GM23248 (cell line): ENCODE measurements around the gene DPH1. TPM values are rescaled to one million over a fixed set of nuclear protein-coding genes. Genes with fewer than 3 reads are reported as not detected.

Experiments
- DNase-seq: peaks from one replicate; pipeline ENCODE4 v3.0.0-alpha.2; 2015
- H2AFZ ChIP-seq: fragments of 200-600 bp; sonication (generic); 2 replicates; pipeline ENCODE4 v1.6.1; 2016; ENCODE audit warnings: antibody characterized with exemption
- H3F3A ChIP-seq: fragments of 200-600 bp; sonication (generic); 2 replicates; pipeline ENCODE4 v1.6.1; 2016; ENCODE audit warnings: mild to moderate bottlenecking, antibody characterized with exemption, mixed run types; ENCODE audit not compliant: insufficient read depth
- H3K27ac ChIP-seq: fragments of 200-600 bp; sonication (generic); 2 replicates; pipeline ENCODE4 v1.5.1; 2016; ENCODE audit warnings: mild to moderate bottlenecking
- H3K27me3 ChIP-seq: fragments of 200-600 bp; sonication (generic); replicated peaks from 2 replicates; pipeline ENCODE4 v1.6.1; 2016; ENCODE audit warnings: mild to moderate bottlenecking; ENCODE audit not compliant: insufficient read depth
- H3K36me3 ChIP-seq: fragments of 200-600 bp; sonication (generic); 2 replicates; pipeline ENCODE4 v1.6.1; 2016; ENCODE audit warnings: low read depth, mild to moderate bottlenecking
- H3K4me1 ChIP-seq: fragments of 200-600 bp; sonication (generic); 2 replicates; pipeline ENCODE4 v1.6.1; 2016; ENCODE audit warnings: mild to moderate bottlenecking; ENCODE audit not compliant: insufficient read depth
- H3K4me2 ChIP-seq: fragments of 200-600 bp; sonication (generic); one replicate; pipeline ENCODE4 v1.6.1; 2016; ENCODE audit warnings: mild to moderate bottlenecking; ENCODE audit not compliant: unreplicated experiment
- H3K4me3 ChIP-seq: fragments of 200-600 bp; sonication (generic); 2 replicates; pipeline ENCODE4 v1.5.1; 2016; ENCODE audit warnings: mild to moderate bottlenecking
- H3K79me2 ChIP-seq: fragments of 200-600 bp; sonication (generic); 2 replicates; pipeline ENCODE4 v1.6.1; 2016; ENCODE audit warnings: mild to moderate bottlenecking; ENCODE audit not compliant: insufficient read depth
- H3K9ac ChIP-seq: fragments of 200-600 bp; sonication (generic); 2 replicates; pipeline ENCODE4 v1.6.1; 2016; ENCODE audit warnings: mild to moderate bottlenecking
- H3K9me2 ChIP-seq: fragments of 200-600 bp; sonication (generic); 2 replicates; pipeline ENCODE4 v1.6.1; 2016; ENCODE audit warnings: mixed run types, mild to moderate bottlenecking, moderate library complexity; ENCODE audit not compliant: insufficient read depth
- H3K9me3 ChIP-seq: fragments of 200-600 bp; sonication (generic); one replicate; pipeline ENCODE4 v1.6.1; 2017; ENCODE audit warnings: low read depth
- H4K20me1 ChIP-seq: fragments of 200-600 bp; sonication (generic); 2 replicates; pipeline ENCODE4 v1.6.0; 2016; ENCODE audit not compliant: insufficient read depth
- EZH2 ChIP-seq: fragments of 200-600 bp; sonication (generic); IDR thresholded peaks from 2 replicates; pipeline ENCODE4 v1.6.1; 2018; ENCODE audit warnings: antibody characterized with exemption, mild to moderate bottlenecking; ENCODE audit not compliant: insufficient read depth, poor library complexity, severe bottlenecking
- EZH2phosphoT487 ChIP-seq: fragments of 200-600 bp; sonication (generic); IDR thresholded peaks from 2 replicates; pipeline ENCODE4 v1.6.1; 2018; ENCODE audit warnings: antibody characterized with exemption, moderate library complexity, mild to moderate bottlenecking, low read depth; ENCODE audit not compliant: insufficient read depth
- WGBS, 2 experiments: methylation state at CpG; one replicate each; pipeline ENCODE4 v1.1.6; 2015 to 2017; ENCODE audit warnings: low lambda C conversion rate in 2 of 2, low coverage in 1 of 2; ENCODE audit errors: missing lambda C conversion rate in 2 of 2; 5-methylcytosine and 5-hydroxymethylcytosine counted together
- in situ Hi-C: fragments of 300-500 bp; cut with MboI; formaldehyde crosslinking; loops from 2 replicates; pipeline ENCODE4 v1.15.0; 2020
- polyA plus RNA-seq: library from polyadenylated mRNA; unstranded; fragments of >200 nt; fragmentation: Nextera tagmentation; extraction: Ambion mirVana; gene quantifications from 2 replicates; pipeline ENCODE4 v1.2.1, GENCODE V29; 2016
- total RNA-seq: library from RNA; depleted of rRNA; stranded (reverse); fragments of >200 nt; shearing (Covaris generic); gene quantifications from 2 replicates; pipeline ENCODE4 v1.2.3, GENCODE V29; 2014

Gene DPH1
- total and polyA plus RNA-seq, 2 experiments from 2014 or later, result 41.2 to 58.1 TPM

DNA sequence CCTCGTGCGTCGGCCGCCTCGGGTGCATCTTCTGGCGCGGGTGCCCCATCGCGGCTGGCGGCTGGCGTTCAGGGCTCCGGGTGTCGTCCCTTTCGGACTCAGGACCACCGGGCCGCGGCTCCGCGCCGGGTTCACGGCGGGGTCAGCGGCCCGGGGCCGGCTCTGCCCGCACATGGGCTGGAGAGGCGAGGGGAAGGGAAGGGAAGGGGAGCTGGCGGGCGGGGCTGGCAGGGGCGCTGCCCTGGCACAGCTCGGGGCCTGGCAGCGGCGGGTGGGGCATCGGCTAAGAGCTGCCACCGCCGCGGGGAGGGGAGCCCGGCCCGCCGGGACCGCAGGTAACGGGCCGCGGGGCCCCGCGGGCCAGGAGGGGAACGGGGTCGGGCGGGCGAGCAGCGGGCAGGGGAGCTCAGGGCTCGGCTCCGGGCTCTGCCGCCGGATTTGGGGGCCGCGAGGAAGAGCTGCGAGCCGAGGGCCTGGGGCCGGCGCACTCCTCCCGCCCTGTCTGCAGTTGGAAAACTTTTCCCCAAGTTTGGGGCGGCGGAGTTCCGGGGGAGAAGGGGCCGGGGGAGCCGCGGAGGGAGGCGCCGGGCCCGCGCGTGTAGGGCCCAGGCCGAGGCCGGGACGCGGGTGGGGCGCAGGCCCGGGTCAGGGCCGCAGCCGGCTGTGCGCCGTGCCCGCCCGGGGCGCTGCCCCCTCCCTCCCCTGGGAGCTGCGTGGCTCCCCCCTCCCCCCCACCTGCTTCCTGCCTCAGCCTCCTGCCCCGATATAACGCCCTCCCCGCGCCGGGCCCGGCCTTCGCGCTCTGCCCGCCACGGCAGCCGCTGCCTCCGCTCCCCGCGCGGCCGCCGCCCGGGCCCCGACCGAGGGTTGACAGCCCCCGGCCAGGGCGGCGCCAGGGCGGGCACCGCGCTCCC, 25.6 kb downstream of the DPH1 start:
- H3K36me3 ChIP-seq, result no peaks in the 10 kb centered on the region; the same call in 1 of the 2 replicates
- peak overlapping the region; percentile 91 for H3K9ac ChIP-seq
- in situ Hi-C loops, result no loop called here
- peaks cover 37% of the 10 kb centered on the region for H3K79me2 ChIP-seq
- no peaks in the 10 kb centered on the region for H3K27me3 ChIP-seq
- H3K9me2 ChIP-seq, result no peaks in the 10 kb centered on the region
- no peak overlapping the region for H2AFZ ChIP-seq
- WGBS, 2 experiments, result 1% methylated on average over 31 to 79 of the region's 113 CpGs
- no peak for TF ChIP-seq EZH2phosphoT487
- no peak for TF ChIP-seq EZH2
- H3K4me3 ChIP-seq, result peak overlapping the region; percentile 79
- no peaks in the 10 kb centered on the region for H3K4me1 ChIP-seq
- no peaks in the 10 kb centered on the region; the same call in 1 of the 2 replicates for H3F3A ChIP-seq
- H3K4me2 ChIP-seq, result peak overlapping the region; percentile 86
- no peaks in the 10 kb centered on the region for H3K9me3 ChIP-seq
- H3K27ac ChIP-seq, result peak overlapping the region; percentile 81
- peak; percentile 71 for DNase-seq
- H4K20me1 ChIP-seq, result no peaks in the 10 kb centered on the region

DNA sequence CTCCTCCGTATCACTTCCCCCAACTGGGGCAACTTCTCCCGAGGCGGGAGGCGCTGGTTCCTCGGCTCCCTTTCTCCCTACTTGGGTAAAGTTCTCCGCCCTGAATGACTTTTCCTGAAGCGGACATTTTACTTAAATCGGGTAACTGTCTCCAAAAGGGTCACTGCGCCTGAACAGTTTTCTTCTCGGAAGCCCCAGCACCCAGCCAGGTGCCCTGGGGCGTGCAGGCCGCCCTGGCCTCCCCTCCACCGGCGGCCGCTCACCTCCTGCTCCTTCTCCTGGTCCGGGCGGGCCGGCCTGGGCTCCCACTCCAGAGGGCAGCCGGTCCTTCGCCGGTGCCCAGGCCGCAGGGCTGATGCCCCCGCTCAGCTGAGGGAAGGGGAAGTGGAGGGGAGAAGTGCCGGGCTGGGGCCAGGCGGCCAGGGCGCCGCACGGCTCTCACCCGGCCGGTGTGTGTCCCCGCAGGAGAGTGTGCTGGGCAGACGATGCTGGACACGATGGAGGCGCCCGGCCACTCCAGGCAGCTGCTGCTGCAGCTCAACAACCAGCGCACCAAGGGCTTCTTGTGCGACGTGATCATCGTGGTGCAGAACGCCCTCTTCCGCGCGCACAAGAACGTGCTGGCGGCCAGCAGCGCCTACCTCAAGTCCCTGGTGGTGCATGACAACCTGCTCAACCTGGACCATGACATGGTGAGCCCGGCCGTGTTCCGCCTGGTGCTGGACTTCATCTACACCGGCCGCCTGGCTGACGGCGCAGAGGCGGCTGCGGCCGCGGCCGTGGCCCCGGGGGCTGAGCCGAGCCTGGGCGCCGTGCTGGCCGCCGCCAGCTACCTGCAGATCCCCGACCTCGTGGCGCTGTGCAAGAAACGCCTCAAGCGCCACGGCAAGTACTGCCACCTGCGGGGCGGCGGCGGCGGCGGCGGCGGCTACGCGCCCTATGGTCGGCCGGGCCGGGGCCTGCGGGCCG, 26.5 kb downstream of the DPH1 start:
- no peaks in the 10 kb centered on the region for H3K4me1 ChIP-seq
- H3K9ac ChIP-seq, result peak overlapping the region; percentile 91
- TF ChIP-seq EZH2phosphoT487 (no peak), EZH2 (no peak)
- H3K36me3 ChIP-seq, result no peaks in the 10 kb centered on the region; the same call in 1 of the 2 replicates
- H3F3A ChIP-seq, result peaks cover 2% of the 10 kb centered on the region; the same call in 1 of the 2 replicates
- H3K4me3 ChIP-seq, result peak overlapping the region; percentile 79
- 42 to 50% methylated on average over 75 to 84 of the region's 85 CpGs for WGBS, 2 experiments
- H2AFZ ChIP-seq, result no peak overlapping the region
- no peaks in the 10 kb centered on the region for H4K20me1 ChIP-seq
- peak overlapping the region; percentile 86 for H3K4me2 ChIP-seq
- DNase-seq, result peak; percentile 71
- peaks cover 46% of the 10 kb centered on the region for H3K79me2 ChIP-seq
- no peaks in the 10 kb centered on the region for H3K9me2 ChIP-seq
- no peaks in the 10 kb centered on the region for H3K9me3 ChIP-seq
- in situ Hi-C loops, result no loop called here
- H3K27me3 ChIP-seq, result no peaks in the 10 kb centered on the region
- peak overlapping the region; percentile 81 for H3K27ac ChIP-seq

GRCh38 chr17:2057175-2057759, 27.3 kb downstream of the DPH1 start:
- H3K4me2 ChIP-seq, result no peak overlapping the region
- no peak overlapping the region for H3K9ac ChIP-seq
- no peak for DNase-seq
- no peaks in the 10 kb centered on the region; the same call in 1 of the 2 replicates for H3K36me3 ChIP-seq
- H3K9me3 ChIP-seq, result no peaks in the 10 kb centered on the region
- no peaks in the 10 kb centered on the region for H3K27me3 ChIP-seq
- H4K20me1 ChIP-seq, result no peaks in the 10 kb centered on the region
- no peaks in the 10 kb centered on the region for H3K9me2 ChIP-seq
- H2AFZ ChIP-seq, result no peak overlapping the region
- peaks cover 7% of the 10 kb centered on the region for H3K4me1 ChIP-seq
- peaks cover 46% of the 10 kb centered on the region for H3K79me2 ChIP-seq
- peaks cover 10% of the 10 kb centered on the region; the same call in 1 of the 2 replicates for H3F3A ChIP-seq
- H3K27ac ChIP-seq, result no peak overlapping the region; the same call in 1 of the 2 replicates
- TF ChIP-seq EZH2phosphoT487 (no peak), EZH2 (no peak)
- H3K4me3 ChIP-seq, result no peak overlapping the region
- WGBS, 2 experiments, result 86 to 95% methylated on average over 38 to 79 of the region's 81 CpGs
- in situ Hi-C loops, result no loop called here
